IMR-90 (cell line): ENCODE results near the gene SPEF2. TPM values are rescaled to one million over a fixed set of nuclear protein-coding genes. Genes with fewer than 3 reads are reported as not detected.

Source experiments
- microRNA-seq, 2 experiments: library from miRNA; stranded (forward) in 1 of 2; unstranded in 1 of 2; fragments of 10-50 nt in 1 of 2; fragments of <30 nt in 1 of 2; gene quantifications in 1 of 2; microRNA quantifications in 1 of 2; one replicate each; pipeline versions ENCODE3 to v1.1.0; 2013 to 2020; ENCODE audit not compliant: insufficient read depth in 1 of 2, insufficient read length in 1 of 2, unreplicated experiment in 1 of 2
- polyA plus RNA-seq, 3 experiments: library from polyadenylated mRNA; depleted of rRNA; stranded (reverse); fragments of >200 nt; gene quantifications; 2 replicates each; pipeline ENCODE4 v1.2.3, GENCODE V29; 2012; ENCODE audit warnings: low replicate concordance in 1 of 3
- small RNA-seq, 5 experiments: library from RNA; depleted of rRNA; stranded (forward); fragments of <200 nt; gene quantifications; one replicate each; pipeline ENCODE3, GENCODE V24; 2012
- total RNA-seq: library from RNA; depleted of rRNA; stranded (reverse); fragments of >200 nt; gene quantifications from 2 replicates; pipeline ENCODE4 v1.2.3, GENCODE V29; 2012; rRNA removed

SPEF2 gene
- total and polyA plus RNA-seq, 2 of the 4 experiments (the other 2 are of a cell fraction) = 1.7 to 2.3 TPM

Small RNA genes lying within 50 kb of the gene (microRNA-seq; reads per million reads assigned to microRNA genes)
- gene RNU7-130P (ENCODE audit: insufficient read depth, insufficient read length) = not detected

Small RNA genes lying within 50 kb of the gene (small RNA-seq; reads per million reads assigned to genes)
- 0 to 1.2 (median 0) reads per million in 5 experiments for gene RNU7-130P

Other genes starting within 250 kb of the SPEF2 start
- gene IL7R, start 239.0 kb downstream of the SPEF2 start, total RNA-seq = 56.9 and 71.7 TPM in 2 replicates
- gene IL7R, start 239.0 kb downstream of the SPEF2 start, polyA plus RNA-seq (2012; rRNA removed) = 39.0 and 40.7 TPM in 2 replicates